ENCODE results near the gene TMEM14A. TPM values are rescaled to one million over a fixed set of nuclear protein-coding genes. Genes with fewer than 3 reads are reported as not detected.

Gene TMEM14A
- total RNA-seq, 1 experiment from 2014 or later = 41.9 TPM

GRCh38 chr6:52632011-52632410 is 38.9 kb upstream of the TMEM14A start:
- BruUV-seq (replicated peaks) = no TSS peak

GRCh38 chr6:52634211-52634610 is 36.7 kb upstream of the TMEM14A start:
- DNase-seq = no peak
- intact Hi-C loops (cut with micrococcal nuclease; ENCODE audit: unreplicated experiment) = no loop called here
- Mint-ChIP-seq H3K27me3 (ENCODE audit: insufficient read depth, unreplicated experiment) (no peaks in the 10 kb centered on the region), H3K27ac (ENCODE audit: unreplicated experiment) (no peak overlapping the region), H3K4me1 (ENCODE audit: low read depth, unreplicated experiment) (no peaks in the 10 kb centered on the region), H3K4me3 (ENCODE audit: unreplicated experiment) (no peak overlapping the region), H3K36me3 (ENCODE audit: insufficient read depth, unreplicated experiment) (no peaks in the 10 kb centered on the region), H3K9me3 (ENCODE audit: unreplicated experiment) (no peaks in the 10 kb centered on the region)
- no peak overlapping the region for H3K4me3 ChIP-seq (ENCODE audit: low read depth, low read length)
- POLR2A ChIA-PET = no interaction called here
- TF ChIP-seq CTCF (IDR thresholded peaks at IDR 0.05; ENCODE audit: insufficient read depth in 1 of 2, low read depth in 1 of 2, low read length in 1 of 2, severe bottlenecking in 1 of 2, unreplicated experiment in 1 of 2) = no peak
- no peaks in the 10 kb centered on the region for H3K27me3 ChIP-seq (replicated peaks; ENCODE audit: control insufficient read depth, insufficient read depth, low read length)
- no peaks in the 10 kb centered on the region for H3K9me3 ChIP-seq
- CTCF ChIA-PET = no interaction called here
- no peaks in the 10 kb centered on the region for H3K36me3 ChIP-seq (ENCODE audit: control insufficient read depth, insufficient read depth, low read length)
- H3K4me1 ChIP-seq = no peaks in the 10 kb centered on the region
- BruUV-seq (replicated peaks) = no TSS peak

More at GRCh38 chr6:52632011-52632410, 38.9 kb upstream of the TMEM14A start:
- CTCF ChIA-PET = no interaction called here
- Histone ChIP-seq H3K4me3 (ENCODE audit: low read depth, low read length) (no peak overlapping the region), H3K4me1 (no peaks in the 10 kb centered on the region), H3K36me3 (ENCODE audit: control insufficient read depth, insufficient read depth, low read length) (no peaks in the 10 kb centered on the region), H3K27me3 (replicated peaks; ENCODE audit: control insufficient read depth, insufficient read depth, low read length) (no peaks in the 10 kb centered on the region), H3K9me3 (no peaks in the 10 kb centered on the region)
- Mint-ChIP-seq H3K9me3 (ENCODE audit: unreplicated experiment) (no peaks in the 10 kb centered on the region), H3K36me3 (ENCODE audit: insufficient read depth, unreplicated experiment) (no peaks in the 10 kb centered on the region), H3K27me3 (ENCODE audit: insufficient read depth, unreplicated experiment) (no peaks in the 10 kb centered on the region), H3K4me1 (ENCODE audit: low read depth, unreplicated experiment) (no peaks in the 10 kb centered on the region), H3K27ac (ENCODE audit: unreplicated experiment) (no peak overlapping the region), H3K4me3 (ENCODE audit: unreplicated experiment) (no peak overlapping the region)
- POLR2A ChIA-PET = no interaction called here
- DNase-seq = no peak
- TF ChIP-seq CTCF (IDR thresholded peaks at IDR 0.05; ENCODE audit: insufficient read depth in 1 of 2, low read depth in 1 of 2, low read length in 1 of 2, severe bottlenecking in 1 of 2, unreplicated experiment in 1 of 2) = no peak
- intact Hi-C loops (cut with micrococcal nuclease; ENCODE audit: unreplicated experiment) = no loop called here

GRCh38 chr6:52635049-52635577 is 35.8 kb upstream of the TMEM14A start:
- H3K4me1 Mint-ChIP-seq (ENCODE audit: low read depth, unreplicated experiment) = no peaks in the 10 kb centered on the region
- no peaks in the 10 kb centered on the region for H3K9me3 ChIP-seq
- POLR2A ChIA-PET = no interaction called here
- CTCF ChIA-PET = no interaction called here
- DNase-seq = no peak
- no peak overlapping the region for H3K27ac Mint-ChIP-seq (ENCODE audit: unreplicated experiment)
- TF ChIP-seq CTCF (IDR thresholded peaks at IDR 0.05; ENCODE audit: insufficient read depth in 1 of 2, low read depth in 1 of 2, low read length in 1 of 2, severe bottlenecking in 1 of 2, unreplicated experiment in 1 of 2) = no peak
- no peaks in the 10 kb centered on the region for H3K4me1 ChIP-seq
- no peak overlapping the region for H3K4me3 ChIP-seq (ENCODE audit: low read depth, low read length)
- H3K27me3 Mint-ChIP-seq (ENCODE audit: insufficient read depth, unreplicated experiment) = no peaks in the 10 kb centered on the region
- H3K36me3 Mint-ChIP-seq (ENCODE audit: insufficient read depth, unreplicated experiment) = no peaks in the 10 kb centered on the region
- intact Hi-C loops (cut with micrococcal nuclease; ENCODE audit: unreplicated experiment) = no loop called here
- no peaks in the 10 kb centered on the region for H3K36me3 ChIP-seq (ENCODE audit: control insufficient read depth, insufficient read depth, low read length)
- H3K27me3 ChIP-seq (replicated peaks; ENCODE audit: control insufficient read depth, insufficient read depth, low read length) = no peaks in the 10 kb centered on the region
- no TSS peak for BruUV-seq (replicated peaks)
- H3K4me3 Mint-ChIP-seq (ENCODE audit: unreplicated experiment) = no peak overlapping the region
- no peaks in the 10 kb centered on the region for H3K9me3 Mint-ChIP-seq (ENCODE audit: unreplicated experiment)
